GM04503 (cell line): Measurements from ENCODE around the gene TRMT11.
"Not testable (repeated sequence)": the region's sequence is repeated elsewhere in the genome, so short reads cannot be mapped to it uniquely, and the experiment has no call there.

Experiments
- DNase-seq: peaks from one replicate; pipeline ENCODE4 v3.0.0-alpha.2; 2012; ENCODE audit warnings: low read depth

The TRMT11 gene

GRCh38 chr6:126047648-126048047, 61.3 kb downstream of the TRMT11 start:
- no peak for DNase-seq

- no peak for DNase-seq
Observed at GRCh38 chr6:126048635-126049034, 62.3 kb downstream of the TRMT11 start.

GRCh38 chr6:126050795-126051194, 64.5 kb downstream of the TRMT11 start:
- no peak for DNase-seq

GRCh38 chr6:126051791-126052190, 65.5 kb downstream of the TRMT11 start:
- no peak for DNase-seq

GRCh38 chr6:126052485-126052884, 66.1 kb downstream of the TRMT11 start:
- no peak for DNase-seq

- DNase-seq, result no peak
Observed at GRCh38 chr6:126054258-126054702, 67.9 kb downstream of the TRMT11 start.

- no peak for DNase-seq
Observed at GRCh38 chr6:126054802-126055201, 68.5 kb downstream of the TRMT11 start.

- DNase-seq, result no peak
Observed at GRCh38 chr6:126055449-126055848, 69.1 kb downstream of the TRMT11 start.

GRCh38 chr6:126056355-126057004, 70.1 kb downstream of the TRMT11 start:
- no peak for DNase-seq

- DNase-seq, result not testable (repeated sequence)
Observed at GRCh38 chr6:126058085-126058484, 71.7 kb downstream of the TRMT11 start.

GRCh38 chr6:126060400-126060799, 74.1 kb downstream of the TRMT11 start:
- no peak for DNase-seq

- no peak for DNase-seq
Observed at GRCh38 chr6:126063512-126064146, 77.3 kb downstream of the TRMT11 start.

GRCh38 chr6:126064257-126064747, 78.0 kb downstream of the TRMT11 start:
- no peak for DNase-seq

GRCh38 chr6:126064748-126065401, 78.5 kb downstream of the TRMT11 start:
- DNase-seq, result no peak

- no peak for DNase-seq
Observed at GRCh38 chr6:126066053-126067048, 80.0 kb downstream of the TRMT11 start.

- DNase-seq, result no peak
Observed at GRCh38 chr6:126067073-126067472, 80.7 kb downstream of the TRMT11 start.

GRCh38 chr6:126069449-126069848, 83.1 kb downstream of the TRMT11 start:
- no peak for DNase-seq

GRCh38 chr6:126071000-126071647, 84.8 kb downstream of the TRMT11 start:
- DNase-seq, result no peak

GRCh38 chr6:126072172-126072571, 85.8 kb downstream of the TRMT11 start:
- DNase-seq, result no peak

GRCh38 chr6:126072834-126073233, 86.5 kb downstream of the TRMT11 start:
- no peak for DNase-seq

GRCh38 chr6:126075335-126076071, 89.2 kb downstream of the TRMT11 start:
- DNase-seq, result no peak
